DND-41 (cell line): ENCODE results near the gene SLC25A25.

ENCODE experiments used
- ATAC-seq: fragments of 200-7000 bp; cut with Tn5 transposase; 3 replicates; pipeline ENCODE4 v1.9.1; 2021; ENCODE audit warnings: low read depth; ENCODE audit not compliant: insufficient read depth
- DNase-seq: peaks from one replicate; pipeline ENCODE4 v3.0.0-alpha.2; 2020
- H2AFZ ChIP-seq: 2 replicates; pipeline ENCODE4 v1.6.0; 2012; ENCODE audit warnings: low read depth, low read length
- H3K27ac ChIP-seq: 2 replicates; pipeline ENCODE4 v1.5.1; 2012; ENCODE audit warnings: low read length, inconsistent platforms
- H3K27me3 ChIP-seq: fragments of 200-600 bp; sonication (generic); 2 replicates; pipeline ENCODE4 v1.6.0; 2012; ENCODE audit warnings: low read length, mild to moderate bottlenecking, inconsistent platforms; ENCODE audit not compliant: insufficient read depth, poor library complexity
- H3K36me3 ChIP-seq: 2 replicates; pipeline ENCODE4 v1.5.1; 2012; ENCODE audit warnings: low read length, inconsistent platforms; ENCODE audit not compliant: insufficient read depth
- H3K4me1 ChIP-seq: 2 replicates; pipeline ENCODE4 v1.5.1; 2012; ENCODE audit warnings: mild to moderate bottlenecking, low read length; ENCODE audit not compliant: insufficient read depth
- H3K4me2 ChIP-seq: 2 replicates; pipeline ENCODE4 v1.6.0; 2012; ENCODE audit warnings: mild to moderate bottlenecking, moderate library complexity, low read length, inconsistent platforms; ENCODE audit not compliant: insufficient read depth
- H3K4me3 ChIP-seq, 2 experiments: fragments of 200-600 bp in 1 of 2; shearing (Covaris generic) in 1 of 2; 2 replicates each; pipeline ENCODE4 v1.5.1; 2012 to 2016; ENCODE audit warnings: inconsistent platforms in 2 of 2, low read length in 2 of 2, mild to moderate bottlenecking in 2 of 2, low read depth in 1 of 2, moderate library complexity in 1 of 2
- H3K79me2 ChIP-seq: 2 replicates; pipeline ENCODE4 v1.6.0; 2012; ENCODE audit warnings: low read length, inconsistent platforms; ENCODE audit not compliant: insufficient read depth
- H3K9ac ChIP-seq: 2 replicates; pipeline ENCODE4 v1.6.0; 2012; ENCODE audit warnings: low read depth, mild to moderate bottlenecking, inconsistent platforms, low read length, moderate library complexity
- H3K9me3 ChIP-seq: 2 replicates; pipeline ENCODE4 v1.5.1; 2012; ENCODE audit warnings: low read length, moderate library complexity, mild to moderate bottlenecking, inconsistent platforms; ENCODE audit not compliant: insufficient read depth, severe bottlenecking
- H4K20me1 ChIP-seq: 2 replicates; pipeline ENCODE4 v1.6.0; 2012; ENCODE audit warnings: low read length; ENCODE audit not compliant: insufficient read depth
- CTCF ChIP-seq: IDR thresholded peaks from 2 replicates; pipeline ENCODE4 v1.5.1; 2012; ENCODE audit warnings: borderline replicate concordance, low read length, moderate library complexity, mild to moderate bottlenecking; ENCODE audit not compliant: poor library complexity, severe bottlenecking; ENCODE audit errors: extremely low read depth
- EZH2 ChIP-seq: IDR thresholded peaks from 3 replicates; pipeline ENCODE4 v1.6.1; 2012; ENCODE audit warnings: borderline replicate concordance, low read depth, mild to moderate bottlenecking, moderate library complexity, low read length, inconsistent platforms; ENCODE audit not compliant: severe bottlenecking

The SLC25A25 gene

GRCh38 chr9:128085943-128086342 lies 17.9 kb downstream of the SLC25A25 start:
- H3K4me2 ChIP-seq: no peak overlapping the region
- H3K27ac ChIP-seq: no peak overlapping the region
- DNase-seq (no peak), ATAC-seq (no peak)
- peaks cover 9% of the 10 kb centered on the region for H3K36me3 ChIP-seq
- H3K4me3 ChIP-seq: no peak overlapping the region
- TF ChIP-seq EZH2 (no peak), CTCF (no peak)
- no peaks in the 10 kb centered on the region for H3K9me3 ChIP-seq
- no peak overlapping the region for H2AFZ ChIP-seq
- H3K9ac ChIP-seq: no peak overlapping the region
- H3K79me2 ChIP-seq: peaks cover 75% of the 10 kb centered on the region
- H3K27me3 ChIP-seq: no peaks in the 10 kb centered on the region
- no peaks in the 10 kb centered on the region for H4K20me1 ChIP-seq
- H3K4me1 ChIP-seq: peaks cover 5% of the 10 kb centered on the region

GRCh38 chr9:128087262-128087661 lies 19.2 kb downstream of the SLC25A25 start:
- Histone ChIP-seq H2AFZ (no peak overlapping the region), H3K9me3 (no peaks in the 10 kb centered on the region), H3K79me2 (peaks cover 76% of the 10 kb centered on the region), H4K20me1 (no peaks in the 10 kb centered on the region), H3K27me3 (no peaks in the 10 kb centered on the region), H3K27ac (no peak overlapping the region), H3K36me3 (peaks cover 12% of the 10 kb centered on the region), H3K4me2 (no peak overlapping the region), H3K4me3 (no peak overlapping the region), H3K4me1 (peaks cover 18% of the 10 kb centered on the region), H3K9ac (no peak overlapping the region)
- DNase-seq (no peak), ATAC-seq (no peak)
- no peak for TF ChIP-seq CTCF
- no peak for TF ChIP-seq EZH2

- DNase-seq: no peak
- Histone ChIP-seq H3K79me2 (peaks cover 85% of the 10 kb centered on the region), H3K4me1 (peaks cover 30% of the 10 kb centered on the region), H2AFZ (no peak overlapping the region), H4K20me1 (no peaks in the 10 kb centered on the region), H3K9me3 (no peaks in the 10 kb centered on the region), H3K27me3 (no peaks in the 10 kb centered on the region), H3K27ac (no peak overlapping the region), H3K9ac (no peak overlapping the region), H3K36me3 (peaks cover 12% of the 10 kb centered on the region), H3K4me2 (no peak overlapping the region), H3K4me3 (no peak overlapping the region)
- no peak for ATAC-seq
- TF ChIP-seq EZH2: no peak
- no peak for TF ChIP-seq CTCF
Observed at GRCh38 chr9:128088253-128088945, 20.4 kb downstream of the SLC25A25 start.

- no peaks in the 10 kb centered on the region for H4K20me1 ChIP-seq
- H3K27ac ChIP-seq: no peak overlapping the region
- H2AFZ ChIP-seq: no peak overlapping the region
- peaks cover 39% of the 10 kb centered on the region for H3K4me1 ChIP-seq
- no peak for ATAC-seq
- no peaks in the 10 kb centered on the region for H3K27me3 ChIP-seq
- no peaks in the 10 kb centered on the region for H3K9me3 ChIP-seq
- no peak overlapping the region for H3K4me2 ChIP-seq
- H3K36me3 ChIP-seq: peaks cover 13% of the 10 kb centered on the region
- no peak overlapping the region for H3K9ac ChIP-seq
- H3K79me2 ChIP-seq: peaks cover 81% of the 10 kb centered on the region
- no peak overlapping the region for H3K4me3 ChIP-seq
- TF ChIP-seq CTCF (no peak), EZH2 (no peak)
- no peak for DNase-seq
Observed at GRCh38 chr9:128089299-128089698, 21.3 kb downstream of the SLC25A25 start.
